Spleen (tissue), 11 donors: ENCODE measurements around the gene SEC22A. TPM values are rescaled to one million over a fixed set of nuclear protein-coding genes. Genes with fewer than 3 reads are reported as not detected.

ENCODE experiments used
- DNase-seq: peaks from one replicate; pipeline ENCODE4 v3.0.0-alpha.2; 2020
- H3K27ac ChIP-seq, 8 donors: fragments of 200-600 bp; sonication (generic) in 7 of 8; 1 replicate in 4 of 8; 2 replicates in 4 of 8; pipeline versions ENCODE4 v1.5.0 to v1.8.0; 2016 to 2021; ENCODE audit warnings: inconsistent platforms in 4 of 8, mild to moderate bottlenecking in 4 of 8, moderate library complexity in 1 of 8
- H3K27me3 ChIP-seq, 7 donors: fragments of 200-600 bp; sonication (generic) in 6 of 7; replicated peaks in 1 of 7; 1 replicate in 4 of 7; 2 replicates in 3 of 7; pipeline versions ENCODE4 v1.5.0 to v1.8.0; 2016 to 2021; ENCODE audit warnings: inconsistent platforms in 3 of 7, mild to moderate bottlenecking in 1 of 7
- H3K36me3 ChIP-seq, 6 donors: fragments of 200-600 bp; sonication (generic) in 5 of 6; 1 replicate in 4 of 6; 2 replicates in 2 of 6; pipeline versions ENCODE4 v1.5.0 to v1.8.0; 2016 to 2021; ENCODE audit warnings: inconsistent platforms in 2 of 6
- H3K4me1 ChIP-seq, 6 donors: fragments of 200-600 bp; sonication (generic) in 5 of 6; 1 replicate in 3 of 6; 2 replicates in 3 of 6; pipeline versions ENCODE4 v1.5.0 to v1.8.0; 2016 to 2021; ENCODE audit warnings: inconsistent platforms in 3 of 6
- H3K4me3 ChIP-seq, 8 donors: fragments of 200-600 bp; sonication (generic) in 7 of 8; 1 replicate in 4 of 8; 2 replicates in 4 of 8; pipeline versions ENCODE4 v1.5.0 to v1.8.0; 2016 to 2021; ENCODE audit warnings: inconsistent platforms in 4 of 8, mild to moderate bottlenecking in 4 of 8, moderate library complexity in 2 of 8
- H3K9me3 ChIP-seq, 8 donors: fragments of 200-600 bp; sonication (generic) in 7 of 8; 1 replicate in 4 of 8; 2 replicates in 4 of 8; pipeline versions ENCODE4 v1.5.0 to v1.8.0; 2016 to 2021; ENCODE audit warnings: inconsistent platforms in 4 of 8
- CTCF ChIP-seq, 11 experiments: fragments of 200-600 bp in 7 of 11; fragments of 450-650 bp in 4 of 11; sonication (generic) in 4 of 11; IDR thresholded peaks in 8 of 11; conservative IDR thresholded peaks in 3 of 11; 1 replicate in 7 of 11; 2 replicates in 4 of 11; pipeline versions ENCODE4 v1.4.0 to v1.8.0; 2016 to 2021; ENCODE audit warnings: antibody characterized with exemption in 11 of 11, inconsistent platforms in 4 of 11, mild to moderate bottlenecking in 1 of 11
- POLR2A ChIP-seq, 3 donors: fragments of 450-650 bp; IDR thresholded peaks; one replicate each; pipeline ENCODE4 v1.5.1; 2017; ENCODE audit warnings: antibody characterized with exemption in 3 of 3, mild to moderate bottlenecking in 1 of 3
- POLR2AphosphoS5 ChIP-seq, 3 donors: sonication (generic); formaldehyde crosslinking; IDR thresholded peaks; one replicate each; pipeline ENCODE4 v1.5.1; 2017; ENCODE audit warnings: antibody characterized with exemption in 3 of 3
- WGBS, 5 donors: extraction: QIAGEN DNeasy Blood & Tissue Kit in 3 of 5; methylation state at CpG; one replicate each; pipeline versions ENCODE4 v1.1.5 to v1.1.7; 2013 to 2018; 5-methylcytosine and 5-hydroxymethylcytosine counted together
- intact Hi-C: fragments of 100-400 bp; cut with DNase I; formaldehyde crosslinking; loops from one replicate; pipeline ENCODE4 v1.15.0; 2023; ENCODE audit warnings: low total_unique reads
- polyA plus RNA-seq, 3 donors: library from polyadenylated mRNA; stranded (reverse); fragments of 200-250 nt; gene quantifications; one replicate each; pipeline ENCODE4 v1.2.1, GENCODE V29; 2013
- total RNA-seq, 7 donors: library from RNA; depleted of rRNA in 3 of 7; stranded (reverse); fragments of >200 nt in 3 of 7; fragmentation: NEBNext Ultra II Directional in 4 of 7; extraction: Animal tissue kit (Norgen Biotek cat#: 25700) in 4 of 7; gene quantifications; one replicate each; pipeline versions ENCODE4 v1.1.0 to v1.2.1, GENCODE V29; 2016 to 2021
- donor health status: healthy with polysubstance abuse.
- donor health status: DM: no; HTN: no; CAD: no; lungs with moderate emphysema.
- donor health status: DM: no; HTN: no; CAD: no.
- donor health status: Bipolar disorder and iron deficiency.
- donor health status: healthy.
- donor health status: DM: no; HTN: no; CAD: no.
- donor health status: DM: yes; HTN: yes; CAD: no.

The SEC22A gene
- total and polyA plus RNA-seq, 10 donors, result 6.8 to 40.6 (median 14.2) TPM

DNA sequence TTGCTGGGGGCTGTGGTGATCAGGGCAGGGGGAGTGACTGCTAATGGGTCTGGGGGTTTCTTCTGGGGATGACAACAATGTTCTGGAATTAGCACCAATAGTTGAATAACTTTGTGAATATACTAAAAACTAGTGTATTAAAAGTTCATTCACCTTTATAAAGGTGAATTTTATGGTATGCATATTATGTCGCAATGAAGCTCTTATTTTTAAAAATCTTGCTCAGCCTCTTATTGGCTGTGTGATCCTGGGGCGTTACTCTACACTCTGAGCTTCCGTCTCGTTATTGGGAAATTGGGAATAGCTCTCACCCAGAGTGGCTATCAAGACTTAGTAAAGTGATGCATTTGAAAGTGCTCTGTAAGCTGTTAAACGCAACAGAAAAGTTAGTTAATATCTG is 105.3 kb downstream of the SEC22A start:
- Histone ChIP-seq H3K4me3 (no peak overlapping the region), H3K9me3 (no peaks in the 10 kb centered on the region), H3K27ac (no peak overlapping the region), H3K27me3 (peaks cover 0 to under 1% (median 0%) of the 10 kb centered on the region in 7 donors), H3K4me1 (no peaks in the 10 kb centered on the region), H3K36me3 (peaks cover 0 to 16% (median 0%) of the 10 kb centered on the region in 6 donors)
- WGBS, 5 donors, result 80 to 92% (median 83%) methylated on average over 5 of the region's 5 CpGs
- intact Hi-C loops, result no loop called here
- no peak for TF ChIP-seq POLR2AphosphoS5 (IDR thresholded peaks at IDR 0.05)
- no peak for TF ChIP-seq CTCF (IDR thresholded peaks at IDR 0.05 in 8 of 11, conservative IDR thresholded peaks at IDR 0.05 in 3 of 11)
- no peak for TF ChIP-seq POLR2A (IDR thresholded peaks at IDR 0.05)
- no peak for DNase-seq

GRCh38 chr3:123310186-123310585 is 108.4 kb downstream of the SEC22A start:
- Histone ChIP-seq H3K4me3 (no peak overlapping the region), H3K27ac (no peak overlapping the region), H3K9me3 (no peaks in the 10 kb centered on the region), H3K36me3 (peaks cover 0 to 9% (median 0%) of the 10 kb centered on the region in 6 donors), H3K27me3 (peaks cover 0 to 21% (median 0%) of the 10 kb centered on the region in 7 donors), H3K4me1 (no peaks in the 10 kb centered on the region)
- DNase-seq, result peak; percentile 58
- intact Hi-C loops, result no loop called here
- 90 to 96% (median 94%) methylated on average over 5 to 8 of the region's 8 CpGs for WGBS, 5 donors
- no peak for TF ChIP-seq POLR2AphosphoS5 (IDR thresholded peaks at IDR 0.05)

DNA sequence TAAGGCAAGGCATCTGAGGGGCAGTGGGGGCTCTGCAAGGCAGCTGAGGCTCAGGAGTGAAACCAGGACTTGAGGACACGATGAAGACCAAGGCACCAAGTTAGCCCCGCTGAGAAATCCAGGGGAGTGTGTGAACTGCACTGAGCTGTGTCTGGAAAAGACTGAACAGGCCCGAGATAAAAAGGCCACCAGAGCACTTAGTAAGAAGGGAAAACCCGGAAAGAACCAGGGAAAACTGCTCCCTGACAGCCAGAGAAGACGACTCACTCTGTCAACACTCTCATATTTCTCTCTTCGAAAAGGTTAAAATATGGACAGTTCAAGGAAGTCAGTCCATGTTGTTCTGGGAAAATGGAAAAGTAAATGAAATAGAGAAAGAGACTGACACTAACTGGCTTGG is 109.0 kb downstream of the SEC22A start:
- H3K4me1 ChIP-seq, result no peaks in the 10 kb centered on the region
- H3K27ac ChIP-seq, result no peak overlapping the region
- DNase-seq, result no peak
- no peak overlapping the region for H3K4me3 ChIP-seq
- intact Hi-C loops, result no loop called here
- no peaks in the 10 kb centered on the region for H3K9me3 ChIP-seq
- peaks cover 0 to 9% (median 0%) of the 10 kb centered on the region in 6 donors for H3K36me3 ChIP-seq
- 77 to 83% (median 80%) methylated on average over 6 of the region's 6 CpGs for WGBS, 5 donors
- H3K27me3 ChIP-seq, result peaks cover 0 to 27% (median 0%) of the 10 kb centered on the region in 7 donors
- TF ChIP-seq CTCF (IDR thresholded peaks at IDR 0.05 in 8 of 11, conservative IDR thresholded peaks at IDR 0.05 in 3 of 11) (no peak), POLR2A (IDR thresholded peaks at IDR 0.05) (no peak), POLR2AphosphoS5 (IDR thresholded peaks at IDR 0.05) (no peak)

DNA sequence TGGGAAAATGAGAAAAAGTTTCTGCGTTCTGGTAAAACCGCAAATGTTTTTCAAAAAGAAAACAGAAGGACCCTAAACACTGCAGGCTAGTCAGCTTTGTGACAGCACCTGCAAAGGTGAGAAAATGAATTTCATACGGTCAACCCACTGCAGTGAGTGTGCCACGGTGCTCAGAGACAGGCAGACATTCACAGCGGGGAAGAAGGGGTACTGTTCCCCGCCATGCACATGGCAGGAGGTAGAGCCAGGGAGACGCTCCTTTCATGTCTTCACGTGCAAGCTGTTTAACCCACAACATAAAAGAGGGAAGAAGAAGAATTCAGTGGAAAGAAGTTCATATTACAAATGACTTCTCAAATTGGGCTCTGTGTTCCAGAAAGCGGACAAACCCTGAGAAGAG is 109.5 kb downstream of the SEC22A start:
- intact Hi-C loops, result no loop called here
- TF ChIP-seq POLR2A (IDR thresholded peaks at IDR 0.05) (no peak), CTCF (IDR thresholded peaks at IDR 0.05 in 8 of 11, conservative IDR thresholded peaks at IDR 0.05 in 3 of 11) (no peak), POLR2AphosphoS5 (IDR thresholded peaks at IDR 0.05) (no peak)
- Histone ChIP-seq H3K4me3 (no peak overlapping the region), H3K27me3 (peaks cover 0 to 27% (median 0%) of the 10 kb centered on the region in 7 donors), H3K4me1 (no peaks in the 10 kb centered on the region), H3K36me3 (peaks cover 0 to 9% (median 0%) of the 10 kb centered on the region in 6 donors), H3K9me3 (no peaks in the 10 kb centered on the region), H3K27ac (no peak overlapping the region)
- DNase-seq, result peak; percentile 38
- 73 to 85% (median 81%) methylated on average over 9 of the region's 9 CpGs for WGBS, 5 donors
